NCI-H748 treated with DMSO at 0.1 percent for 48 hours (cell line): ENCODE results near the gene MYO9A.

Experiments
- DNase-seq: peaks from one replicate; lab custom pipeline; 2025; lab: John Stamatoyannopoulos, UW

MYO9A gene

GRCh38 chr15:71809346-71809745 is 308.6 kb downstream of the MYO9A start:
- no peak for DNase-seq

- DNase-seq = no peak
Measured at GRCh38 chr15:71808311-71809020, 309.5 kb downstream of the MYO9A start.

GRCh38 chr15:71807691-71808091 is 310.3 kb downstream of the MYO9A start:
- DNase-seq = no peak

GRCh38 chr15:71807125-71807629 is 310.8 kb downstream of the MYO9A start:
- no peak for DNase-seq

- no peak for DNase-seq
Measured at GRCh38 chr15:71806452-71806931, 311.5 kb downstream of the MYO9A start.

GRCh38 chr15:71804695-71805470 is 313.1 kb downstream of the MYO9A start:
- no peak for DNase-seq

- no peak for DNase-seq
Measured at GRCh38 chr15:71804226-71804625, 313.7 kb downstream of the MYO9A start.

GRCh38 chr15:71802770-71803169 is 315.2 kb downstream of the MYO9A start:
- DNase-seq = no peak

GRCh38 chr15:71801935-71802655 is 315.9 kb downstream of the MYO9A start:
- no peak for DNase-seq

GRCh38 chr15:71800835-71801745 is 316.9 kb downstream of the MYO9A start:
- DNase-seq = peak; percentile 7

GRCh38 chr15:71800190-71800589 is 317.8 kb downstream of the MYO9A start:
- no peak for DNase-seq

- DNase-seq = no peak
Measured at GRCh38 chr15:71798641-71799040, 319.3 kb downstream of the MYO9A start.

- DNase-seq = no peak
Measured at GRCh38 chr15:71792521-71792920, 325.4 kb downstream of the MYO9A start.

GRCh38 chr15:71791975-71792374 is 326.0 kb downstream of the MYO9A start:
- DNase-seq = no peak

- DNase-seq = no peak
Measured at GRCh38 chr15:71790081-71790480, 327.9 kb downstream of the MYO9A start.

- DNase-seq = no peak
Measured at GRCh38 chr15:71789616-71790015, 328.3 kb downstream of the MYO9A start.

GRCh38 chr15:71788646-71789579 is 329.0 kb downstream of the MYO9A start:
- DNase-seq = no peak

- DNase-seq = no peak
Measured at GRCh38 chr15:71786673-71787072, 331.3 kb downstream of the MYO9A start.

- DNase-seq = no peak
Measured at GRCh38 chr15:71785996-71786395, 332.0 kb downstream of the MYO9A start.

GRCh38 chr15:71784719-71785118 is 333.2 kb downstream of the MYO9A start:
- DNase-seq = no peak
